H9 (cell line): ENCODE data around the gene FBXW4. TPM values are rescaled to one million over a fixed set of nuclear protein-coding genes. Genes with fewer than 3 reads are reported as not detected.

Experiments used
- DNase-seq: peaks from one replicate; pipeline ENCODE4 v3.0.0-alpha.2; 2017
- H2AFZ ChIP-seq: one replicate; pipeline ENCODE4 v1.6.1; 2013; ENCODE audit warnings: mild to moderate bottlenecking, low read length, control low read depth, moderate library complexity
- H2AK5ac ChIP-seq: 2 replicates; pipeline ENCODE4 v1.6.1; 2013; ENCODE audit warnings: low read length, control low read depth, mixed read lengths; ENCODE audit not compliant: insufficient read length
- H2BK120ac ChIP-seq: one replicate; pipeline ENCODE4 v1.6.1; 2013; ENCODE audit warnings: low read depth, mild to moderate bottlenecking, low read length, control low read depth, inconsistent platforms; ENCODE audit not compliant: poor library complexity, severe bottlenecking
- H2BK12ac ChIP-seq: 2 replicates; pipeline ENCODE4 v1.6.1; 2013; ENCODE audit warnings: low read length, control low read depth, mixed read lengths, low read depth; ENCODE audit not compliant: insufficient read length
- H2BK15ac ChIP-seq: 2 replicates; pipeline ENCODE4 v1.6.1; 2013; ENCODE audit warnings: low read depth, low read length, control low read depth
- H2BK20ac ChIP-seq: one replicate; pipeline ENCODE4 v1.6.1; 2013; ENCODE audit warnings: low read depth, mild to moderate bottlenecking, low read length, control low read depth, inconsistent platforms; ENCODE audit not compliant: poor library complexity, severe bottlenecking
- H2BK5ac ChIP-seq: 2 replicates; pipeline ENCODE4 v1.6.1; 2013; ENCODE audit warnings: low read length, control low read depth, mixed read lengths; ENCODE audit not compliant: insufficient read length
- H3K14ac ChIP-seq: 2 replicates; pipeline ENCODE4 v1.6.1; 2013; ENCODE audit warnings: low read length, control low read depth; ENCODE audit not compliant: insufficient read depth
- H3K18ac ChIP-seq: 2 replicates; pipeline ENCODE4 v1.6.1; 2013; ENCODE audit warnings: low read depth, mild to moderate bottlenecking, mixed read lengths, low read length, control low read depth; ENCODE audit not compliant: insufficient read length
- H3K23ac ChIP-seq: 2 replicates; pipeline ENCODE4 v1.6.1; 2013; ENCODE audit warnings: low read length, control low read depth, mixed read lengths, low read depth; ENCODE audit not compliant: insufficient read length
- H3K23me2 ChIP-seq: 2 replicates; pipeline ENCODE4 v1.6.1; 2013; ENCODE audit warnings: low read depth, mild to moderate bottlenecking, mixed read lengths, low read length, control low read depth; ENCODE audit not compliant: insufficient read length, poor library complexity, severe bottlenecking
- H3K27ac ChIP-seq: 2 replicates; pipeline ENCODE4 v1.5.1; 2013; ENCODE audit warnings: low read length, control low read depth, mixed read lengths, low read depth; ENCODE audit not compliant: insufficient read length
- H3K27me3 ChIP-seq: 2 replicates; pipeline ENCODE4 v1.6.1; 2013; ENCODE audit warnings: low read length, control low read depth, inconsistent platforms; ENCODE audit not compliant: insufficient read depth
- H3K4ac ChIP-seq: 2 replicates; pipeline ENCODE4 v1.6.1; 2013; ENCODE audit warnings: low read depth, mild to moderate bottlenecking, control low read depth, inconsistent platforms, low read length, moderate library complexity
- H3K4me1 ChIP-seq: 2 replicates; pipeline ENCODE4 v1.6.1; 2013; ENCODE audit warnings: low read length, control low read depth, inconsistent platforms; ENCODE audit not compliant: insufficient read depth
- H3K4me2 ChIP-seq: 2 replicates; pipeline ENCODE4 v1.6.1; 2013; ENCODE audit warnings: low read length, control low read depth, mixed read lengths; ENCODE audit not compliant: insufficient read length, insufficient read depth
- H3K56ac ChIP-seq: 2 replicates; pipeline ENCODE4 v1.6.1; 2013; ENCODE audit warnings: low read depth, mild to moderate bottlenecking, mixed read lengths, low read length, control low read depth; ENCODE audit not compliant: insufficient read length
- H3K79me1 ChIP-seq: 2 replicates; pipeline ENCODE4 v1.6.1; 2013; ENCODE audit warnings: low read depth, mild to moderate bottlenecking, moderate library complexity, low read length, control low read depth, inconsistent platforms; ENCODE audit not compliant: insufficient read depth, poor library complexity, severe bottlenecking
- H3K79me2 ChIP-seq: 2 replicates; pipeline ENCODE4 v1.6.1; 2013; ENCODE audit warnings: low read length, control low read depth, inconsistent platforms; ENCODE audit not compliant: insufficient read depth
- H3K9ac ChIP-seq: 2 replicates; pipeline ENCODE4 v1.6.1; 2013; ENCODE audit warnings: low read length, control low read depth, mixed read lengths; ENCODE audit not compliant: insufficient read length; ENCODE audit errors: extremely low read depth
- H3K9me3 ChIP-seq: one replicate; pipeline ENCODE4 v1.6.1; 2013; ENCODE audit warnings: low read depth, low read length, inconsistent platforms; ENCODE audit not compliant: control insufficient read depth
- H3T11ph ChIP-seq: one replicate; pipeline ENCODE4 v1.6.1; 2013; ENCODE audit warnings: mild to moderate bottlenecking, low read length, control low read depth, inconsistent platforms
- H4K20me1 ChIP-seq: one replicate; pipeline ENCODE4 v1.6.1; 2013; ENCODE audit not compliant: control insufficient read depth, insufficient read length, insufficient read depth
- H4K5ac ChIP-seq: 2 replicates; pipeline ENCODE4 v1.6.1; 2013; ENCODE audit warnings: low read depth, mild to moderate bottlenecking, mixed read lengths, low read length, control low read depth; ENCODE audit not compliant: insufficient read length
- H4K8ac ChIP-seq: replicated peaks from 2 replicates; pipeline ENCODE4 v1.6.1; 2013; ENCODE audit warnings: low read length, control low read depth, mixed read lengths, low read depth; ENCODE audit not compliant: insufficient read length
- H4K91ac ChIP-seq: 2 replicates; pipeline ENCODE4 v1.6.1; 2013; ENCODE audit warnings: low read depth, mild to moderate bottlenecking, moderate library complexity, mixed read lengths, low read length, control low read depth; ENCODE audit not compliant: insufficient read length
- H3K27ac Mint-ChIP-seq, 3 experiments: 2 replicates in 2 of 3; 3 replicates in 1 of 3; pipeline ENCODE4 v1.8.0; 2020 to 2021; ENCODE audit warnings: mixed read lengths in 3 of 3, mild to moderate bottlenecking in 1 of 3, moderate library complexity in 1 of 3
- H3K27me3 Mint-ChIP-seq: 2 replicates; pipeline ENCODE4 v1.8.0; 2021; ENCODE audit warnings: low read depth, mild to moderate bottlenecking, moderate library complexity, mixed read lengths
- H3K36me3 Mint-ChIP-seq, 3 experiments: 2 replicates in 2 of 3; 3 replicates in 1 of 3; pipeline ENCODE4 v1.8.0; 2020 to 2021; ENCODE audit warnings: low read depth in 3 of 3, mixed read lengths in 3 of 3; ENCODE audit not compliant: insufficient read depth in 1 of 3
- H3K4me1 Mint-ChIP-seq, 2 experiments: 2 replicates each; pipeline ENCODE4 v1.8.0; 2020; ENCODE audit warnings: mixed read lengths in 2 of 2
- H3K4me3 Mint-ChIP-seq, 2 experiments: 2 replicates in 1 of 2; 3 replicates in 1 of 2; pipeline ENCODE4 v1.8.0; 2020 to 2021; ENCODE audit warnings: mild to moderate bottlenecking in 2 of 2, mixed read lengths in 2 of 2, moderate library complexity in 1 of 2
- H3K9me3 Mint-ChIP-seq, 2 experiments: 2 replicates in 1 of 2; 3 replicates in 1 of 2; pipeline ENCODE4 v1.8.0; 2020; ENCODE audit warnings: mild to moderate bottlenecking in 2 of 2, mixed read lengths in 2 of 2, moderate library complexity in 1 of 2
- WGBS: extraction: QIAGEN DNeasy Blood & Tissue Kit; methylation state at CpG from one replicate; pipeline ENCODE4 v1.1.7; 2013; ENCODE audit warnings: missing lambda C conversion rate, low lambda C conversion rate, mixed read lengths; ENCODE audit not compliant: insufficient read length; ENCODE audit errors: extremely low coverage; 5-methylcytosine and 5-hydroxymethylcytosine counted together
- total RNA-seq: library from RNA; stranded (reverse); gene quantifications from 2 replicates; pipeline ENCODE4 v1.2.1, GENCODE V29; 2021
- TF ChIP-seq, protein P1 (sequence below): fragments of 200-600 bp; sonication (generic); conservative IDR thresholded peaks from 3 replicates; pipeline ENCODE4 v1.8.0; 2021; ENCODE audit warnings: antibody characterized with exemption, mild to moderate bottlenecking

FBXW4 gene
- total RNA-seq, 1 experiment from 2014 or later: 41.6 TPM

DNA sequence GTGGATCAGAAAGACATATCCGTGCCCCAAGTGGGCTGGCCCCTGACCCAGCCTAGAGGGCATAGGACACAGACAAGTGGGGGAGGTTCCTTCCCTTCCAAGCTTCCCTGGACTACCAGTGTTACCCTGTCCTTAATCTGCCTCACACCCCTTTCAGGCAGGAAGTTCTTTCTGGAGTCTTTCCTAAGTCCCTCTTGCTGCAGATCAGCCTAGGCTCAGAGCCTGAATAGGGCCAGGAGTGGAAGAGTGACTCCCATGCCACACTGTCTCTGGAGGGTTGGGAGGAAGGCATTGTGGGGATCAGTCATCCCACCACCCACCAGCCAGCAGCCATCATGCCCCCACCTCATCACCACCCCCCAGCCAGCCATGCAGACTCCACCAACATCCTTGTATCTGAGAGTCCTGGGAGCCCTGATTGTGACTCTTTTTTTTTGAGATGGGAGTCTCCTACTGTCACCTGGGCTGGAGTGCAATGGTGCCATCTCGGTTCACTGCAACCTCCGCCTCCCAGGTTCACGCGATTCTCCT is 129.5 kb downstream of the FBXW4 start:
- H2BK12ac ChIP-seq: no peak overlapping the region
- H4K20me1 ChIP-seq: no peaks in the 10 kb centered on the region
- no peak overlapping the region for H4K8ac ChIP-seq
- no peak overlapping the region for H3K14ac ChIP-seq
- Mint-ChIP-seq H3K27me3 (peaks cover 72% of the 10 kb centered on the region), H3K4me3 (no peak overlapping the region), H3K4me1 (peaks cover 17 to 22% of the 10 kb centered on the region in 2 experiments), H3K27ac (no peak overlapping the region), H3K9me3 (no peaks in the 10 kb centered on the region; a peak in 1 of 5 replicates), H3K36me3 (no peaks in the 10 kb centered on the region; a peak in 1 of 7 replicates)
- no peak overlapping the region for H2BK5ac ChIP-seq
- H3K4me2 ChIP-seq: no peak overlapping the region
- H3K27ac ChIP-seq: no peak overlapping the region
- H3K27me3 ChIP-seq: peaks cover 8% of the 10 kb centered on the region; the same call in 1 of the 2 replicates
- no peaks in the 10 kb centered on the region for H3K79me1 ChIP-seq
- no peak for DNase-seq
- H3K9ac ChIP-seq: no peak overlapping the region
- H3K79me2 ChIP-seq: no peaks in the 10 kb centered on the region
- no peak overlapping the region for H2AK5ac ChIP-seq
- H4K91ac ChIP-seq: no peak overlapping the region
- no peak overlapping the region for H2BK20ac ChIP-seq
- no peak overlapping the region for H3K18ac ChIP-seq
- no peak overlapping the region for H3K23ac ChIP-seq
- no peak overlapping the region for H3K4ac ChIP-seq
- no CpG with 5 or more reads among the region's 5 CpGs for WGBS
- no peak overlapping the region for H2AFZ ChIP-seq
- H2BK15ac ChIP-seq: no peak overlapping the region
- H3K4me1 ChIP-seq: no peaks in the 10 kb centered on the region
- H3K56ac ChIP-seq: no peak overlapping the region
- H4K5ac ChIP-seq: no peak overlapping the region
- TF ChIP-seq, protein P1, sequence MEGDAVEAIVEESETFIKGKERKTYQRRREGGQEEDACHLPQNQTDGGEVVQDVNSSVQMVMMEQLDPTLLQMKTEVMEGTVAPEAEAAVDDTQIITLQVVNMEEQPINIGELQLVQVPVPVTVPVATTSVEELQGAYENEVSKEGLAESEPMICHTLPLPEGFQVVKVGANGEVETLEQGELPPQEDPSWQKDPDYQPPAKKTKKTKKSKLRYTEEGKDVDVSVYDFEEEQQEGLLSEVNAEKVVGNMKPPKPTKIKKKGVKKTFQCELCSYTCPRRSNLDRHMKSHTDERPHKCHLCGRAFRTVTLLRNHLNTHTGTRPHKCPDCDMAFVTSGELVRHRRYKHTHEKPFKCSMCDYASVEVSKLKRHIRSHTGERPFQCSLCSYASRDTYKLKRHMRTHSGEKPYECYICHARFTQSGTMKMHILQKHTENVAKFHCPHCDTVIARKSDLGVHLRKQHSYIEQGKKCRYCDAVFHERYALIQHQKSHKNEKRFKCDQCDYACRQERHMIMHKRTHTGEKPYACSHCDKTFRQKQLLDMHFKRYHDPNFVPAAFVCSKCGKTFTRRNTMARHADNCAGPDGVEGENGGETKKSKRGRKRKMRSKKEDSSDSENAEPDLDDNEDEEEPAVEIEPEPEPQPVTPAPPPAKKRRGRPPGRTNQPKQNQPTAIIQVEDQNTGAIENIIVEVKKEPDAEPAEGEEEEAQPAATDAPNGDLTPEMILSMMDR: no peak
- no peak overlapping the region for H3T11ph ChIP-seq
- H3K23me2 ChIP-seq: peaks cover 10% of the 10 kb centered on the region
- no peak overlapping the region for H2BK120ac ChIP-seq
- H3K9me3 ChIP-seq: no peaks in the 10 kb centered on the region
